H1 (cell line): ENCODE data around the gene MTARC2.

Experiments used
- ATF2 ChIP-seq: IDR thresholded peaks from 2 replicates; pipeline ENCODE4 v1.6.1; 2012; ENCODE audit warnings: low read length, inconsistent platforms
- ATF3 ChIP-seq: IDR thresholded peaks from 2 replicates; pipeline ENCODE4 v1.6.1; 2011; ENCODE audit warnings: low read depth, mild to moderate bottlenecking, low read length; ENCODE audit not compliant: insufficient read depth
- CTCF ChIP-seq, 3 experiments: IDR thresholded peaks; 1 replicate in 2 of 3; 2 replicates in 1 of 3; pipeline versions ENCODE4 v1.5.1 to v1.6.1; 2011; ENCODE audit warnings: low read length in 3 of 3, mild to moderate bottlenecking in 3 of 3, inconsistent platforms in 2 of 3, low read depth in 1 of 3, moderate library complexity in 1 of 3; ENCODE audit not compliant: insufficient read depth in 1 of 3; ENCODE audit errors: control extremely low read depth in 1 of 3
- EZH2 ChIP-seq: fragments of 200-600 bp; sonication (generic); IDR thresholded peaks from 2 replicates; pipeline ENCODE4 v1.7.1; 2012; ENCODE audit warnings: low read depth, mild to moderate bottlenecking, moderate library complexity, low read length, inconsistent platforms; ENCODE audit not compliant: severe bottlenecking
- GTF2F1 ChIP-seq: IDR thresholded peaks from 2 replicates; pipeline ENCODE4 v1.6.1; 2012; ENCODE audit warnings: low read depth, low read length, improper control_type of control experiment, borderline replicate concordance
- JUN ChIP-seq: IDR thresholded peaks from 2 replicates; pipeline ENCODE4 v1.6.1; 2011; ENCODE audit warnings: low read depth, mild to moderate bottlenecking, improper control_type of control experiment, low read length
- JUND ChIP-seq: IDR thresholded peaks from 2 replicates; pipeline ENCODE4 v1.6.1; 2011; ENCODE audit warnings: mild to moderate bottlenecking, improper control_type of control experiment, low read length
- POLR2AphosphoS5 ChIP-seq: IDR thresholded peaks from 2 replicates; pipeline ENCODE4 v1.6.1; 2011; ENCODE audit warnings: low read depth, low read length
- SRF ChIP-seq: IDR thresholded peaks from 2 replicates; pipeline ENCODE4 v1.6.1; 2011; ENCODE audit warnings: mild to moderate bottlenecking, low read depth, low read length, moderate library complexity
- TAF1 ChIP-seq: IDR thresholded peaks from 2 replicates; pipeline ENCODE4 v1.6.1; 2011; ENCODE audit warnings: mild to moderate bottlenecking, low read depth, low read length
- TF ChIP-seq, protein P1 (sequence below): IDR thresholded peaks from 2 replicates; pipeline ENCODE4 v1.6.1; 2011; ENCODE audit warnings: low read length, improper control_type of control experiment

- peak in 2 of 3 experiments; percentile 12 to 27; a peak in 2 of 4 replicates for TF ChIP-seq CTCF (IDR thresholded peaks at IDR 0.05; ENCODE audit: control extremely low read depth in 1 of 3, insufficient read depth in 1 of 3, low read depth in 1 of 3, low read length in 3 of 3)
- peak; percentile 21; the same call in 1 of the 2 replicates for TF ChIP-seq GTF2F1
- TF ChIP-seq SRF, result no peak
- TF ChIP-seq ATF3, result no peak
- no peak for TF ChIP-seq JUND
- no peak for TF ChIP-seq JUN
- TF ChIP-seq EZH2, result no peak
- TF ChIP-seq, protein P1, sequence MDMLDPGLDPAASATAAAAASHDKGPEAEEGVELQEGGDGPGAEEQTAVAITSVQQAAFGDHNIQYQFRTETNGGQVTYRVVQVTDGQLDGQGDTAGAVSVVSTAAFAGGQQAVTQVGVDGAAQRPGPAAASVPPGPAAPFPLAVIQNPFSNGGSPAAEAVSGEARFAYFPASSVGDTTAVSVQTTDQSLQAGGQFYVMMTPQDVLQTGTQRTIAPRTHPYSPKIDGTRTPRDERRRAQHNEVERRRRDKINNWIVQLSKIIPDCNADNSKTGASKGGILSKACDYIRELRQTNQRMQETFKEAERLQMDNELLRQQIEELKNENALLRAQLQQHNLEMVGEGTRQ, result no peak
- TF ChIP-seq ATF2, result no peak
- peak; percentile 75 for TF ChIP-seq TAF1
- peak; percentile 66; the same call in 1 of the 2 replicates for TF ChIP-seq POLR2AphosphoS5
Measured at GRCh38 chr1:220786337-220787068, 38.4 kb downstream of the MTARC2 start, which contains the start of gene MTARC1.
